Sciatic nerve (tissue), 2 donors: ENCODE measurements around the gene NFASC. TPM values are rescaled to one million over a fixed set of nuclear protein-coding genes. Genes with fewer than 3 reads are reported as not detected.

Experiments used
- ATAC-seq: fragments of 200-7000 bp; cut with Tn5 transposase; one replicate; pipeline ENCODE4 v1.9.1; 2020; ENCODE audit warnings: mild to moderate bottlenecking, moderate library complexity
- DNase-seq: peaks from one replicate; pipeline ENCODE4 v3.0.0-alpha.2; 2020; ENCODE audit warnings: low spot score
- intact Hi-C: fragments of 100-400 bp; cut with DNase I; formaldehyde crosslinking; loops from one replicate; pipeline ENCODE4 v1.14.2; 2022
- total RNA-seq: library from RNA; stranded (reverse); fragmentation: NEBNext Ultra II Directional; extraction: Animal tissue kit (Norgen Biotek cat#: 25700); gene quantifications from one replicate; pipeline ENCODE4 v1.2.1, GENCODE V29; 2021
- donor health status: DM: no; HTN: no; CAD: no.
- donor health status: DM: no; HTN: no; CAD: no.

NFASC gene
- total RNA-seq = 140 TPM

DNA sequence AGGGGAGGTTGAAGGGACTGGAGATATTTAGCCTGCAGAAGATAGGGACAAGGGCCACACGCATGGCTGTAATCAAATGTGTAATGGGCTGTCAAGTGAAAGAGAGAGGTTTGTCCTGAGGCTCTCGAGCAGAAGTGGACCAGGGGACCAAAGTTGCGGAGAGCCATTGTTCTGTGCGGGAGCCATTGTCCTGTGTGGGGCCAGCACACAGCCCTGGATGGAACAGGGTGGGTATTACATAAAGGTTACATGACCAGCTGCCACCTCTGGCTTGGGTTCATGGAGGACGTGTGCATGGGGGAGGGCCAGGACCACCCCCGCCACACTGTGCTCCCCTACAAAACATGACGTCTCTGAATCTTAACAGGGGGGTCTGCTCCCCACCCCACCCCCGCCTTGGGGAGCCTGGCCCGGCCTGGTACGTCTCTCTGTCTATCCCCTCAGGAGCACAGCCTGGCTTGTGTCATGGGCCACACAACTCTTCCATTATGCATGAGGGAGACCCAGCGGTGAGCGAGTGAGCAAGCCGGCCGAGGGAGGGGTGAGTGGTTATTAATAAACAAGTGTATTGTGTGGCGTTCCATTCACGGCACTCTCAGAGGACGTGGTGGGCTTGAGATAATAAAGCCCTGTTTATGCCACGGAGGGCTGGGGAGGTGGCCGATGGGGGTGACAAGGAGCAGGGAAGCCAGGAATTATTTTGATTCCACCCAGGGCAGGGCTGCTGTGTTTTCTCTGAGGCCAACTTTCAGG is at the start of gene NFASC:
Gene NFASC, plus strand, starts transcription at position 703 of the 753 bp plus-strand sequence. CDS start 73,454 bp downstream, outside the sequence.
- DNase-seq (peak; percentile 67), ATAC-seq (peak; percentile 67)
- intact Hi-C loops = no loop called here

DNA sequence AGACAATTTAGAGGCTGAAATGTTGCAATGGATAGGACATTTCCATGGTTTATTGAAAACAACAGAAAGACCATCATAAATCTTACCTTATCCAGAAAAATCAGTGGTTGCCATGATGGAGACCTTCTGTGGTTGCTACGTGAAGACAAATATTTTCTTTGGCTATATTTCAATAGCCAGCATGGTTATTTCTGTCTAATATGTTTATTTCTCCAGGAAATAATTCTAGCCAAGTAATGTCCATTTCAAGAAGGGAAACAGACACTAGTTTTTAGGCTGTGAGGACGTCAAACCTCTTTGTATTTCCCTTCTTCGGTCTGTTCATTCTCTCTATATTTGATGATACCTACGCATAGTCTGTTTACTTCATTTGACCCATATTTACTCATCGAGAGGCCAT is 49.2 kb upstream of the NFASC start:
- DNase-seq (no peak), ATAC-seq (no peak)
- intact Hi-C loops = loop anchor here (10.0 kb wide), 1 partner anchor 123 kb away; no protein-coding TSS in a partner anchor

DNA sequence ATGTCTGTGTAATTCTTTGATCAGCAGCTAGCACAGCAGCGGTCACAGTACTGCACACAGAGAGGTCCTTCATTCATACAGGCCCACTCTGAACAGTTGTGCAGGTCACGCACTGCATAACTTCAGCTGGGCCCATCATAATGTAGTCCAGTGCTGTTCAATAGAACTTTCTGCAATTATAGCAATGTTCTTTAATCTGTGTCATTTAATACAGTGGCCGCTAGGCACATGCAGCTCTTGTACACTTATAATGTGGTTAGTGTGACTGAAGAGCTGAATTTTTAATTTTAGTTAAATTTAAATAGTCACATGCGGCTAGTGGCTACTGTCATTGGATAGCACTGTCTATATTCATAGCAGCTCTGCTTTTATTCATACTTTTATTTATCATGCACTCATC is 48.7 kb upstream of the NFASC start:
- no peak for DNase-seq
- no peak for ATAC-seq
- intact Hi-C loops = loop anchor here (10.0 kb wide), 1 partner anchor 123 kb away; no protein-coding TSS in a partner anchor

DNA sequence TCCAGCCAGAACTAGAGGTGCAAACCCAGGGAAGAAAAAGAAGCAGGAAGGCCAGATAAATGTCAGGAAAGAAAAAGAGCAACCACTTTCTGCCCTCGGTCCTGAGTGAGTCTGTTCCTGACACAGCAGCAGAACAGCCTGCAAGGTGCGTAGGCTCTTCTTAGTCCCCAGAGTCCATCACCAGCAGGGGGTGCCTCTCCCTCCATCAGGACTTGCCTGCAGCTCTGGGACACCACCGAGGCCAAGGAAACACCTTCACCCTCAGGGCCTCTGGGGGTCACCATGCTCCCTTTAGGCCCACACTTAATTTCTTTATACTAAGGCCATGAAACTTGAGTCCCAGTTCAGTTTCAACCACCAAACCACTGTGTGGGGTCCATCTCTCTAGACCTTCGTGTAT is 43.7 kb upstream of the NFASC start:
- intact Hi-C loops = loop anchor here (10.0 kb wide), 1 partner anchor 118 kb away; no protein-coding TSS in a partner anchor
- no peak for ATAC-seq
- DNase-seq = no peak

DNA sequence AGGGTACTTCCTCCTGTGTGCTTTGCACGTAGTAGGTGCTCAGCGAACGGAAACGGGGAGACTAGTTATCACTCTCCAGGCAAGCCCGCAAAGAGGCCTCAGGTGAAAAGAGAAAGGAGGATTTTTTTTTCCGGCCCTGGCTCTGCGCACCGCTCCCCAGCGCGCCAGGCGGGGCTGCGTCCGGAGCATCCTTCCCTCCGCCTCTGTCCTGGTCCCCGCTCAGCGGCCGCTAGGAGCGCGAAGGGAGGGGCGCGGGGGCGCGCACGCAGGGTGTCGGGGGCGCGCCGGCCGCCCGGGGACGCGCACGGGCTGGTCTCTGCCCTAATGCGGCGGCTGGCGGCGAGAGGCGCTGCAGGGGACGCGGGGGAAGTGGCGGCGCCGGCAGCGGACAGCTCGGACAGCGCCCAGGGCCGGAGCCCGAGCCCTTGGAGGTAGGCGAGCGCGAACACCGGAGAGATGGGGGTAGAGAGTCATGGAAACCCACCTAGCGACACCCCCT is 42.3 kb upstream of the NFASC start:
- peak; percentile 74 for DNase-seq
- peak; percentile 94 for ATAC-seq
- intact Hi-C loops = loop anchor here (10.0 kb wide), 1 partner anchor 116 kb away; no protein-coding TSS in a partner anchor

DNA sequence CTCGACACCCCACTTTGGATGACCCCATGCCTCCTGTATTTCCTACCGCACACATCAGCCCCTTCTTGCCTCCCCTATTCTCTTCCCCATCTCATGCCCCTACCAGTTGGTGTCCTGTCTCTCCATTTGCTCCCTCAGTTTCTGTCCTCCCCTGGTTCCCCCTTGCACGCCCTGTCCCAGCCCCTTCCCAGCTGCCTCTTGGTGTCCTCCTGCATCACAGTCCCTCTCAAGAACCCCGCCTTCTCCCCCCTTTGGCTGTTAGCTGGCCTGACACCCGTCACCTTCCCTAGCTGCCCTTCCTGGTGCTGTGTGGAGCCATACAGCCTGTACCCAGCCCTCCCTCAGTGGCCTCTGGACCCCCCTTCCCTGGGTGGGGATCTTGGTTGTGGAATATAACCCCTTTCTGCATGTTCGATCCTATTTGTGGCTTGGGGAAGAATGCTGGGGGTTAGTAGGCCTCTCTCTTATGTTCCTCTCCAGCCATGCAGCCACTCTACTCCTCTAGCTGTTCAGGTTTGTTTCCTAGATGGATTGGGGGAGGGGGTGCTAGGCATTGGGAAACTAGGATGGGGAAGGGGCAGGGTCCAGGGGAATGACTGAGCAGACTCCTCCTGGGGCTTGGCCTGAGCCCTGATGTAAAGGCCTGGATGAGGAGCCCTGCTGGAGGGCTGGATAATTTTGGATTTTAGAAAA is 41.4 kb upstream of the NFASC start:
- ATAC-seq = peak; percentile 42
- intact Hi-C loops = loop anchor here (10.0 kb wide), 1 partner anchor 116 kb away; no protein-coding TSS in a partner anchor
- no peak for DNase-seq

DNA sequence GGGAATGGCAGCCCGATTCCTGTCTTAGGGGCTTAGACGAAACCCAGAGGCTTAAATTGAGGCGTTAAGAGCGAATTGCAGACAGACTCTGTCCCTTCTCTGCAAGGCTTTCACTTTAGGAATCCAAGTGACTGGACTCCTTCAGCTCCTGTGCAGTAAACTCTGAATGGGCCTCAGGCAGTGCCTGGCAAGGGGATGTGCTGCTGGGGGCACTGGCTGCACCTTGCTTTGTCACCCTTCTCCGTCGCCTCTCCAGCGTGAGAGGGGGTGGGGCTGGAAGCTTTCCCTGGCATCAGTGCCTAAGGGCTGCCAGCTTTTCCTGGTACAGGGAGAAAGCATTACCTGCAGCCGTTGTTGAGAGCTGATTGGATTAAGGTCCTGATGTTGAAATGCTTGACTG is 39.9 kb upstream of the NFASC start:
- ATAC-seq (no peak), DNase-seq (peak; percentile 37)
- intact Hi-C loops = no loop called here

DNA sequence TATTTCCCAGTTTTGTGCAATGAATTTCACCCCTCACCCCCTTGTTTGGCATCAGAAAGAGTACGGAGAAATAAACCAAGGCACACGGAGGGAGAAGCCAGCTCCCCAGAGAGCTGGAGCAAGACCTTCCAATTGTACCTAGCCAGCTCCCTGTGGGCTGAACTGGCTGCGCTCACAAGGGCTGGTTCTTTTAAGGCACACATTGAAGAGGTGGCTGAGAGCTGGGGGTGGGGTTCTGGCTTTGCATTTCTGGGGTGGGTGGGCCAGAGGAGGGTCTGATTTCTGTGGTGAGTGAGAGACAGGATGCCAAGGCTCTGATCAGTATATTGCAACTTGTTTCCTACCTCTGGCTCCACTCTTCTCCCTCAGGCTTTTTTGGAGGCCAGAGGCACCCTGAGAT is 39.5 kb upstream of the NFASC start:
- DNase-seq (peak; percentile 14), ATAC-seq (no peak)
- intact Hi-C loops = no loop called here

DNA sequence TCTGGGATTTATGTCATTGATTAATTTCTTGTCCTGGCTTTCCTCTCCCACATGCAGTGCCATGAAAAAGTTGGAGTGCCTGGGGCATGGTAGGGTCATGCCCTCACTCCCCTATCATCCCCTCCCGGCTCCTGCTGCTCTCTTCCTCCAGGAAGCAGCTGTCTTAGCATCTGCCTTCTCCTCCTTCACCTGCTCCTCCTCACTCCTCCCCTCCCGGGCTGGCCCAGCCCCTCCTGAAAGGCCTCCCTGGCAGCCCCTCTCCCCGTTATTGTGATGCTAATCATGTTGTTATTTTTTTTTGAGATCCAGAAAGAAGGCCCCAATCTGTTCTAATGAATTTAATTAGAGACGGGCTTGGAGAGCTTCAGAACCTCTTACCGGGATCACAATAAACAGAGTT is 36.3 kb upstream of the NFASC start:
- no peak for ATAC-seq
- DNase-seq = peak; percentile 32
- intact Hi-C loops = no loop called here

DNA sequence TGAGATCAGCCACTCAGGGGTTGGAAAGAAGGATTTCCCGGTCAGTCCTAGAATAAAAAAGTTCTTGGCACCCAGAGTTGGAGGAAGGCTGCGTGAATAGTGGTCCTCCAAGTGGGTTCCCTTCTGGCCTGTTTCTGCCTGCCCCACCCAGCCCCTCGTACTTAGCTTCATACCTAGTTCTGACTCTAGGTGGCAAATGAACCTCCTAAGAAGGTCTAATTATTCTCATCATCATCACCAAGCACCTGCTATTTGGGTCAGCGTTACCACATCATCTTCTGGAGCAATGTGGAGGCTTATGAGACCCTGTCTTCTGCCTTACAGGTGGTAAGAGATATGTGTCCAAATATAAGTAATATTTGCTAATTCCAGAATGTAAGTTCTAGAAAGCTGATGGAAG is 35.9 kb upstream of the NFASC start:
- ATAC-seq (no peak), DNase-seq (no peak)
- intact Hi-C loops = no loop called here

DNA sequence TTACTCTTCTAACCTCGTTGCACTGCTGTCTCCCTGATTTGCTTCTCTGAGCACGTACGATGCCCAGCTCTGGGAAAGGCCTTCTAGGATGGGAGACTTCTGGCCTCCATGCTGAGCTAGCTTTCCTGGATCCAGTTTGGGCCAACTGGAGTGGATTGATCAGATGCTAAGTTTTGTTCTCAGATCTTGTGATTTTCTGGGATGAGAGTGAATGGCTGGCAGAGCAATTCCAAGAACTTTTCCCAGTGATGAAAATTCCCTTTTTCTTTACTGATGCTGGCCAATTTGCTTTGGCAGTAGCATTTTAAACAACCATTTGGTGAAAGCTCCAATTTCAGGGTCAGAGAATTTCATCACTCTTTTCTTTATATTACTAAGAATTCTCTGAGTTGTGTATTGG is 34.9 kb upstream of the NFASC start:
- DNase-seq (no peak), ATAC-seq (no peak)
- intact Hi-C loops = no loop called here

DNA sequence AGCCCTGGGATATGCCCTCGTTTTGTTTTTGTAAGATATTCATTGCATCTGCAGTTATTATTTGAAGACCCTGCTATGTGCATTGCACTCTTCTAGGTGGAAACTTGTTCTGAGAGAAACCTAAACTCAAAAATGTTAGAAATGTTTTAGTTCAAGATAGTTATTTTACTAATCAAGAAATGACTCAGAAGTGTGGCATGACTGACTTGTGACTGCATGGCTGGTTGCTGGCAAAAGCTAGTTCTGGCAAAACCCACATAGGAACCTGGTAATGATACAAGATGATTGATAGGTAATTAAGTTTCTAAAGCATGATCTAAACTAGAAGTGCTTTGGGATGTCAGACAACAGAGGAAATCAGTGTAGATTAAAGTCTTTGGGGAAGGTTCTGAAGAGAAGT is 33.8 kb upstream of the NFASC start:
- ATAC-seq = no peak
- no peak for DNase-seq
- intact Hi-C loops = no loop called here

DNA sequence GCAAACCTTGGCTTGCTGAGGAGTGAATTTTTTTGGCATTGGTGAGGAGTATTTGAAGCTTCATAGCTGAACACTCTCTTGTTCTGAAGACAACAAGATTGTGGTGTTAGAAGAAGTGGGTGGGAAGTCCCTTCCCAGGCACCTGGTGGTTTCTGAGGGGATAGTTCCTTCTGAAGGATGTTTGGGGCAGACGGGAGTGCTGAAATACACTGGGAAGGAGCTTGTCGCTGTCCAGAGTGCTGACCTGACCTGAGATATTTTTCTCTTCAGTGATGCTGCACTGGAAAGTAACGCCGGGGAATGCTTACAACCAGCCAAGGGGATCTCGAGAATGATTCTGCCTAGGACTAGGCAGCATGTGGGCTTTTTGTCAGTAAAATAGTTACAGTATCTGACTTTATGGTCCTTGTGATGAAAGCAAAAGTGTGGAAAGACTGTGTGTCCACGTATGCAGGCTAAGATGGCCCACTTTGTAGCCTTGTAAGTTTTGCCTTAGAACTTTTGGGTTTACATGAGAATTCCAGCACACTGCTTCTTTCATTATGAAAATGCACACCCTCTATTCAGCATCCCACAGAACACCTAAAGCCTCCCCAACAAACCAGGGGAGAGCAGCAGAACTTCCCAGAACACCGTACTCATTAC is 33.1 kb upstream of the NFASC start:
- DNase-seq = peak; percentile 74
- ATAC-seq = peak; percentile 64
- intact Hi-C loops = no loop called here

DNA sequence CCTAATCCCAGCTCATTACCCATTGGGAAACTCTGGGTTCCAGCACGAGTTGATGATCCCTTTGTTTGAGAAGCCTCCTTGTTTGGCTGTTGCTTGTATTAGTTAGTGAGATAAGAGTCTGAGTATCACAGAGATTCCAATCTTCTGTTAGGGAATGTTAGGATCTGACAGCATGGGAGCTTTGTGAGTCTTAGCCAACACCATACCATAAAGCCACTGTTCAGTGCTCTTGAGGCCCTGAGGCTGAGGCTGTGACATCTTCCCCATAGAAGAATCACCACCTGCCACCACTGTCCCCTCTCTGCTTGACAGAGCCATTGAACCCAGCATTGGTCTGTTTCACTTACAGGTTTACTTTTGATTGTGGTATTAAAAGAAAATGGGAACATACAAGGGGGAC is 29.3 kb upstream of the NFASC start:
- ATAC-seq (no peak), DNase-seq (no peak)
- intact Hi-C loops = no loop called here

DNA sequence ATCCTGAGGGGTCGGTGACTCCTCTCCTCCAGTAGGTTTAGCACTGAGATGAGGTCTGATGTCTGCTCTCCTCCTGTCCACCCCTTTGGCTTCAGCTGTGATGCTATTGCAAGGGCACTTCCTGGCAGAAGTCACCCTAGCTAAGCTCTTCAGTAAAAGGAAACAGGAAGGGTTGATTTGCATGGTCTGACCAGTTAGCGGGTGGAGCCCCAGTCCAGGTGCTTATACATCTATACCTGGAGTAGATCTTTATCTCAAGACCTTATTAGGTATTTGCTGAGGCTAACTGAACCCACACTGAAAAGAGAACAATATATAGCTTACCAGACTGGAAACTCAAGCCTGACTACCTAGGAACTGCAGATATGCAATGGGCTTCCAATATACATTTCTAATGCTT is 28.9 kb upstream of the NFASC start:
- no peak for ATAC-seq
- peak; percentile 34 for DNase-seq
- intact Hi-C loops = no loop called here

DNA sequence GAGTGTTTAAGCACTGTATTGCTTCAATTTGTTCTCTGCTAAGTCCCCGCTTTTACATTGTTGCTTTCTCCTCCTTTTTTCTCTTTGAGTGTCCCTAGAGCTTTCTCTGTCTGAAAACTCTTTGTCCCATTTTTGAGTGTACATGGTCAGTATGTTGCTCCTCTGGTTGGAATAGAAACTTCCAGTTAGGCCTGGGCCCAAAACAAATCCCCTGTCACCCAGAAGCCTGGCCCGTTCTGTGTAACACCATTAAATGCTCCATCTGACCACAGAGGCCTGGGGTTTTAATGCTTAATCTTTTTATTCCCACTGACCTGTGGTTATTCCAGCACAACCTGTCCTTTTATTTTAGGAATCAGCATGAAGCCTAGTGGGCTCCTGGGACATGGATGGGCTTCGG is 28.3 kb upstream of the NFASC start:
- intact Hi-C loops = no loop called here
- DNase-seq (no peak), ATAC-seq (peak; percentile 69)

DNA sequence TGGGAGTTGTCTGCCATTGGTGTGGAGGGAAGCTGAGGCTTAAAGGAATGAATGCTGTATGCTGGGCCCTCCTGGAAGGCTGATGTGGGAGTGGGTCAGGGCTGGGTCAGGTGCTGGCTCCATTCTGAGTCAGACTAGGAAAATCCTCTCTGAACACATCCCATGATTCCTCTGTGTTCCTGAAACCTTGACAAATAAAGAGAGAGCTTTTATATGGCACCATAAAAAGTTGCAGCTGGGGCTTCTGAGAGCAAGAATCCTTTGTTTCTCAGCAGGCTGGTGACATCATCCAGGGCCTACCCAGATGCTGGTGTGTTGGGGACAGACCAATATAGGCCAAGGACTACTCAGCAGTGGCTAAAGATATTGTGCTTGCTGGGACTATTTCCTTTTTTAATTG is 27.8 kb upstream of the NFASC start:
- intact Hi-C loops = no loop called here
- ATAC-seq (peak; percentile 65), DNase-seq (peak; percentile 37)

DNA sequence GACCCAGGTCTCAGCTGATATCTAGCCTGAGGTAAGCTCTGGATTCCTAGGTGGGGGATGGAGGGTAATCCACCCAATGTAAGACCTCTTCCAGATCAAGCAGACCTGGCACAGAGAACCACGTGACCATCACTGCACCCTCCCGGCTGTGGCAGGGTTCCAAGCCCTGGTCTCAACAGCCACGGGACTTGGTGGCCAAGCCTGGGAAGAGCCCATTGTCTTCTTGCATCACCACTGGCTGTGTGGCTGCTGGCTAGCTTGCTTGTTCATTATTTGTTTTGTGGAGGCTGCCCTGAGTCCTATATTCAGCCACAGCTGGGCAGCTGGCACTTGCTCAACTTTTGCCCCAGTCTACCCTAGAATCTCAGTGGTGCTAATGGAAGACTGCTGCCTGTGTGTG is 24.1 kb upstream of the NFASC start:
- DNase-seq = peak; percentile 51
- no peak for ATAC-seq
- intact Hi-C loops = no loop called here

DNA sequence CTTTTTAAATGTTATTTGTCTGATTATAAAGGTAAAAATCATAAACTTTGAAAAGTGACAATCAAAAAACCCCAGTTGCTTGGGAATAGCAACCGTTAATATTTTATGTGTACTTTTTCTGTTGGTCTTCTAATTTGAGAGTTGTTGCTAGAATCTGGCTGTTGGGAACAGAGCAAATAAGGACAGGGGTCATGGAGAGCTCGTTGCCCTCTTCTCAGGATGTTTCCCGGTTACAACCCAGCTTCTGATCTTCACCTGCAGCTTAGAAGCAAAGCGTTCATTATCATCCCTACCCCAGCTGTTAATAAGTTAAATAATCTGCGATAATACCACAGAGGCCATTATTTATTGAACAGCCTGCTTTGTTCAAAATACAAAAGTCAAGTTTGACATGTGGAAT is 22.1 kb upstream of the NFASC start:
- ATAC-seq = no peak
- no peak for DNase-seq
- intact Hi-C loops = no loop called here

DNA sequence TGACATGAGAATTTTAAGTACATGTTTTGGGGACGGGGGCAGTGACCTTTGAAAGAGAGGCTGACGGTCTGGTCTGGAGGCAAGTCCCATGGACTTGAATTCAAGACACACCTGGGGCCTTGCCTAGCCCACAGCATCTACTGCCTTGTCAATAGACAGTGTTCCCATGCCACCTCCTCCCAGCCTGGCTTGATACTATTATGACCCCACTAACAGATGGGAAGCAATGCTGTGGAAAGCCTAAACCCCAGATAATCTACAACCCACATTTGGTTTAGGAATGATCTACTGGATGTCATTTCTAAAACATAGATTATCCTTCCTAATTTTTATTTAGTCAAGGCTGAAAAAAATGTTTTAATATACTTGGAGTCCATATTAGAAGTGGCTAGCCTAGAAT is 17.8 kb upstream of the NFASC start:
- intact Hi-C loops = no loop called here
- no peak for ATAC-seq
- DNase-seq = peak; percentile 31
